Stomach (tissue), 9 donors: ENCODE data around the gene PDAP1. TPM values are rescaled to one million over a fixed set of nuclear protein-coding genes. Genes with fewer than 3 reads are reported as not detected.

ENCODE experiments used
- DNase-seq, 2 donors: peaks; one replicate each; pipeline versions ENCODE4 v3.0.0 to v3.0.0-alpha.2; 2013 to 2019
- H3K27ac ChIP-seq, 5 donors: fragments of 200-600 bp in 4 of 5; sonication (generic) in 4 of 5; one replicate each; pipeline ENCODE4 v1.5.1; 2013 to 2019; ENCODE audit warnings: mild to moderate bottlenecking in 1 of 5, moderate library complexity in 1 of 5
- H3K27me3 ChIP-seq, 3 donors: fragments of 200-600 bp; sonication (generic); one replicate each; pipeline ENCODE4 v1.5.1; 2017 to 2019; ENCODE audit warnings: mixed run types in 1 of 3
- H3K36me3 ChIP-seq, 4 donors: fragments of 200-600 bp; sonication (generic); 1 replicate in 3 of 4; 2 replicates in 1 of 4; pipeline ENCODE4 v1.5.1; 2016 to 2019
- H3K4me1 ChIP-seq, 4 donors: fragments of 200-600 bp; sonication (generic); one replicate each; pipeline ENCODE4 v1.5.1; 2016 to 2019
- H3K4me3 ChIP-seq, 4 donors: fragments of 200-600 bp; sonication (generic) in 3 of 4; one replicate each; pipeline ENCODE4 v1.5.1; 2016 to 2019; ENCODE audit warnings: mild to moderate bottlenecking in 1 of 4
- H3K9me3 ChIP-seq, 4 donors: fragments of 200-600 bp; sonication (generic); one replicate each; pipeline ENCODE4 v1.5.1; 2016 to 2019
- EP300 ChIP-seq: sonication (generic); formaldehyde crosslinking; IDR thresholded peaks from one replicate; pipeline ENCODE4 v1.6.1; 2017; ENCODE audit warnings: antibody characterized with exemption
- POLR2A ChIP-seq, 4 donors: fragments of 450-650 bp; IDR thresholded peaks; one replicate each; pipeline ENCODE4 v1.6.1; 2016; ENCODE audit warnings: antibody characterized with exemption in 4 of 4, control low read depth in 2 of 4, mild to moderate bottlenecking in 1 of 4, moderate library complexity in 1 of 4
- POLR2AphosphoS5 ChIP-seq, 3 donors: sonication (generic); formaldehyde crosslinking; IDR thresholded peaks; one replicate each; pipeline ENCODE4 v1.6.1; 2016; ENCODE audit warnings: antibody characterized with exemption in 3 of 3
- WGBS, 5 donors: extraction: QIAGEN DNeasy Blood & Tissue Kit in 3 of 5; methylation state at CpG; one replicate each; pipeline versions ENCODE4 v1.1.5 to v1.1.7; 2013 to 2018; 5-methylcytosine and 5-hydroxymethylcytosine counted together
- intact Hi-C: fragments of 100-400 bp; cut with DNase I; formaldehyde crosslinking; loops from one replicate; pipeline ENCODE4 v1.15.1; 2023; ENCODE audit warnings: low total_unique reads
- polyA plus RNA-seq, 3 donors: library from polyadenylated mRNA; stranded (reverse); fragments of 200-250 nt; gene quantifications; one replicate each; pipeline ENCODE4 v1.2.3, GENCODE V29; 2013
- total RNA-seq, 5 donors: library from RNA; depleted of rRNA; stranded (reverse); fragments of >200 nt; gene quantifications; one replicate each; pipeline versions ENCODE4 v1.1.0 to v1.2.3, GENCODE V29; 2014 to 2016
- TF ChIP-seq, protein P1 (sequence below), 7 experiments: fragments of 450-650 bp in 4 of 7; fragments of 200-600 bp in 3 of 7; sonication (generic) in 3 of 7; IDR thresholded peaks; one replicate each; pipeline ENCODE4 v1.5.1; 2016 to 2019; ENCODE audit warnings: antibody characterized with exemption in 7 of 7, control low read depth in 2 of 7, mild to moderate bottlenecking in 1 of 7
- donor health status: healthy with polysubstance abuse.
- donor health status: Bipolar disorder and iron deficiency.
- donor health status: healthy.

The PDAP1 gene
- total and polyA plus RNA-seq, 8 donors: 22.8 to 153 (median 79.7) TPM

DNA sequence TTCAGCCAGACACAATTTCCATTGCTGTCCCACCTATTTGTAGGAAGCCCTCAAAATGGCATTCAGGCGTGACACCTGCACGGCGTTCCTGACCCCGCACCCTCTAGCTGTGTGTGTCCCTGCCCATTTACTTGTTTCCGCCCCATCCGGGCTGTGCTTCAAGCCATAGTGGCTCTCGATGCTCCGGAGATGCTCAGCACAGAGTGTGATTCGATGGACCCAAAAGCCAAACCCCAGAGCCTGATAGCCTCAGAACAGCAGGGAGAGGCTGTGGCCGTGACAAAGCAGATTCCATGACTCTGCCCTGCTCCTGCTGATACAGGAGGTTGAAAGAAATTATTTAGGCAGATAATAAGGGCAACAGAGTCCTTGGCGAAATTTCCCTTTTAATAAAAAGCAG is 13.8 kb upstream of the PDAP1 start:
- Histone ChIP-seq H3K4me3 (no peak overlapping the region), H3K9me3 (no peaks in the 10 kb centered on the region), H3K36me3 (peaks cover 60 to 91% (median 90%) of the 10 kb centered on the region in 4 donors), H3K27me3 (no peaks in the 10 kb centered on the region), H3K27ac (no peak overlapping the region), H3K4me1 (no peaks in the 10 kb centered on the region)
- no peak for DNase-seq
- 84 to 95% (median 89%) methylated on average over 7 to 11 of the region's 11 CpGs for WGBS, 5 donors
- no peak for TF ChIP-seq POLR2AphosphoS5 (IDR thresholded peaks at IDR 0.05)
- TF ChIP-seq POLR2A (IDR thresholded peaks at IDR 0.05): no peak
- intact Hi-C loops: no loop called here

DNA sequence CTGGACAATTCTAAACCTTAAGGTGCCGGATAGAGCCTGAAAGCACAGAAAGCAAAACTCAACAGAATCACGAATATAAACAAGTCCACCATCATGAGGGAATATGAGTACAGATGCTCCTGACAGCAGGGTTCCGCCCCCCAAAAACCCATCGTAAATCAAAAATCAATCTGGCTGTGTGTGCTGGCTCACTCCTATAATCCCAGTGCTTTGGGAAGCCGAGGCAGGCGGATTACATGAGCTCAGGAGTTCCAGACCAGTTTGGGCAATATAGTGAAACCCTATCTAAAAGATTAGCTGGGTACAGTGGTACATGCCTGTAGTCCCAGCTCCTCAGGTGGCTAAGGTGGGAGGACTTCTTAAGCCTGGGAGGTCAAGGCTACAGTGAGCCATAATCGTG is 12.6 kb upstream of the PDAP1 start:
- Histone ChIP-seq H3K27ac (no peak overlapping the region), H3K27me3 (no peaks in the 10 kb centered on the region), H3K9me3 (no peaks in the 10 kb centered on the region), H3K36me3 (peaks cover 72 to 99% (median 95%) of the 10 kb centered on the region in 4 donors), H3K4me3 (no peak overlapping the region), H3K4me1 (peaks cover 0 to under 1% (median 0%) of the 10 kb centered on the region in 4 donors)
- DNase-seq: no peak
- TF ChIP-seq EP300: no peak
- TF ChIP-seq POLR2AphosphoS5 (IDR thresholded peaks at IDR 0.05): no peak
- TF ChIP-seq POLR2A (IDR thresholded peaks at IDR 0.05): no peak
- TF ChIP-seq, protein P1, sequence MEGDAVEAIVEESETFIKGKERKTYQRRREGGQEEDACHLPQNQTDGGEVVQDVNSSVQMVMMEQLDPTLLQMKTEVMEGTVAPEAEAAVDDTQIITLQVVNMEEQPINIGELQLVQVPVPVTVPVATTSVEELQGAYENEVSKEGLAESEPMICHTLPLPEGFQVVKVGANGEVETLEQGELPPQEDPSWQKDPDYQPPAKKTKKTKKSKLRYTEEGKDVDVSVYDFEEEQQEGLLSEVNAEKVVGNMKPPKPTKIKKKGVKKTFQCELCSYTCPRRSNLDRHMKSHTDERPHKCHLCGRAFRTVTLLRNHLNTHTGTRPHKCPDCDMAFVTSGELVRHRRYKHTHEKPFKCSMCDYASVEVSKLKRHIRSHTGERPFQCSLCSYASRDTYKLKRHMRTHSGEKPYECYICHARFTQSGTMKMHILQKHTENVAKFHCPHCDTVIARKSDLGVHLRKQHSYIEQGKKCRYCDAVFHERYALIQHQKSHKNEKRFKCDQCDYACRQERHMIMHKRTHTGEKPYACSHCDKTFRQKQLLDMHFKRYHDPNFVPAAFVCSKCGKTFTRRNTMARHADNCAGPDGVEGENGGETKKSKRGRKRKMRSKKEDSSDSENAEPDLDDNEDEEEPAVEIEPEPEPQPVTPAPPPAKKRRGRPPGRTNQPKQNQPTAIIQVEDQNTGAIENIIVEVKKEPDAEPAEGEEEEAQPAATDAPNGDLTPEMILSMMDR (IDR thresholded peaks at IDR 0.05): no peak
- intact Hi-C loops: no loop called here
- WGBS, 5 donors: 83 to 90% (median 85%) methylated on average over 7 of the region's 7 CpGs

DNA sequence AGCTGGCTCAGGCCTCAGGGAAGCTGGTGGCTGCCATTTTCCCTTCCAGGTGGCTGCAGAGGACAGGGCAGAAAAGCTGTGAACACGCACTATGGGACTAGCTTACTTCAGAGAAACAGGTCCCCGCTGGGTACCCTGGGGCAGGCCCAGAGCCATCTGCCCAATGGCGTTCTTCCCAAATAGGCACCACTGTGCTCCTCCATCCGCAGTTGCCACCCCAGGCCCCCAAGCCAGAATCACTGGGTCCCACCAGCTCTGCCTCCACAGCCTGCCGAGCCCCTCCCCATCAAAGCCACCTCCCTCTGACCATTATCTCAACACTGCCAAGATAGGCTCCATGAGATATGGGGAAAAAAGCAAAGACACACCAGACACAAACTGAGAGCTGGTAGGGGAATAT is 11.8 kb upstream of the PDAP1 start:
- no peak for DNase-seq
- 84 to 93% (median 89%) methylated on average over 4 to 5 of the region's 5 CpGs for WGBS, 5 donors
- no peak overlapping the region for H3K4me3 ChIP-seq
- no peaks in the 10 kb centered on the region for H3K9me3 ChIP-seq
- intact Hi-C loops: no loop called here
- peaks cover 0 to 8% (median 0%) of the 10 kb centered on the region in 4 donors for H3K4me1 ChIP-seq
- H3K27me3 ChIP-seq: no peaks in the 10 kb centered on the region
- H3K27ac ChIP-seq: no peak overlapping the region
- TF ChIP-seq POLR2A (IDR thresholded peaks at IDR 0.05): no peak
- TF ChIP-seq, protein P1 (IDR thresholded peaks at IDR 0.05): no peak
- no peak for TF ChIP-seq POLR2AphosphoS5 (IDR thresholded peaks at IDR 0.05)
- no peak for TF ChIP-seq EP300
- peaks cover 75 to 99% (median 95%) of the 10 kb centered on the region in 4 donors for H3K36me3 ChIP-seq

DNA sequence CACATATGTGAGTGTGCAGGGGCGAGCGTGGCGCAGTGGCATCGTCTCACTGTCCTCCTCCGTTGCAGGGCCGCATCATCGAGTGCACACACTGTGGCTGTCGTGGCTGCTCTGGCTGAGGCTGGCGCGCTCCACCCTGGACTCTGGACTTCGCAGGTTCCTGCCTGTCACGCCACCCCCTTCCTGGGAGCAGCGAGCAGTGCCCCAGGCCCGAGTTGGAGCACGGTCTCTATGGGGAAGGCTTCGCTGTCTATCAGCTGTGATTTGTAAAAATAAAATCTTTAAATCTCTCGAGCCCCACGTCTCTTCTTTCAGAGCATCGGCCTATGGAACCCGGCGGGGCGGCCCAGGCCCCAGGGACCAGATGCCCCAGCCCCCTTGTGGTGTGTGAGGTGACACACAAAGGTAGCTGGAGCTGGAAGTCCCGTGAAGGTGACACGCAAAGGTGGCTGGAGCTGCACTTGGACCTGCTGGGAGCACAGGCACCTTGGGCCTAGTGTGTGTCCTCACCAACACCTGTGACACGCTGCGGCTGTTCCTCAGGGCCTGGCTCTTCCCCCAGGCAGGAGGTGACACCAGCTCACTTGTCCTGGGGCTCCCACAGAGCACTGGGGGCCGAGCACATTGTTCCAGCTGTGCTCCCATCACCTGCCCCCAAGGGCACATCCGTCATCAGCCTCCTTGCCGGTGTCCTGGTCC is 11.1 kb upstream of the PDAP1 start:
- DNase-seq: no peak
- intact Hi-C loops: no loop called here
- Histone ChIP-seq H3K4me1 (peaks cover 0 to 9% (median 0%) of the 10 kb centered on the region in 4 donors), H3K36me3 (peaks cover 76 to 99% (median 95%) of the 10 kb centered on the region in 4 donors), H3K27ac (no peak overlapping the region), H3K9me3 (no peaks in the 10 kb centered on the region), H3K27me3 (no peaks in the 10 kb centered on the region), H3K4me3 (no peak overlapping the region)
- TF ChIP-seq POLR2A (IDR thresholded peaks at IDR 0.05) (no peak), EP300 (no peak), POLR2AphosphoS5 (IDR thresholded peaks at IDR 0.05) (no peak)
- TF ChIP-seq, protein P1 (IDR thresholded peaks at IDR 0.05): no peak
- 90 to 91% (median 91%) methylated on average over 8 to 29 of the region's 29 CpGs for WGBS, 5 donors

DNA sequence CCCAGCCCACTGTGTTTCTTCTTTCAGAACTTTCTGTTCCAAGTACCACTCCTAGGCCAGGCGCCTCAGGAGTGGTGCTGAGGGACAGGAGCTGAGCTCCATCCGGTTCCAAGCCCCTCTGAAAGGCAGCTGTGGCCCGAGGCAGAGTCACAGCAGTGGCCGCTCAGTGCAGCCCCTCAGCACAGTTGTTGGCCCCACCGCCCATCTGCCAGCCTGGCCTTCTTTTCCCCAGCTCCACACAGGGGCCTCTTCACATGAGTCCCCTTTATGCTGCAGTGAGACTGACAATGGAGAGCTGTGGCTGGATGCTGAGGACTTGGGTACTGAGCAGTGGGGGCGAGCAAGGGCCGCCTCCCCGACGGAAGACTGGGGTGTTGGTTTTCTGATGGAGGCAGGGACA is 9.9 kb upstream of the PDAP1 start:
- Histone ChIP-seq H3K9me3 (no peaks in the 10 kb centered on the region), H3K4me3 (no peak overlapping the region), H3K27ac (no peak overlapping the region), H3K27me3 (no peaks in the 10 kb centered on the region), H3K4me1 (peaks cover 0 to 9% (median 0%) of the 10 kb centered on the region in 4 donors), H3K36me3 (peaks cover 70 to 99% (median 95%) of the 10 kb centered on the region in 4 donors)
- TF ChIP-seq POLR2A (IDR thresholded peaks at IDR 0.05): no peak
- no peak for TF ChIP-seq EP300
- TF ChIP-seq, protein P1 (IDR thresholded peaks at IDR 0.05): no peak
- no peak for TF ChIP-seq POLR2AphosphoS5 (IDR thresholded peaks at IDR 0.05)
- intact Hi-C loops: no loop called here
- DNase-seq: no peak
- whole genome bisulfite sequencing, 5 donors: 89 to 98% (median 94%) methylated on average over 9 of the region's 9 CpGs
